Breast epithelium (tissue), 4 donors: ENCODE results near the gene WDR54. TPM values are rescaled to one million over a fixed set of nuclear protein-coding genes. Genes with fewer than 3 reads are reported as not detected.
"Not testable (repeated sequence)": the region's sequence is repeated elsewhere in the genome, so short reads cannot be mapped to it uniquely, and the experiment has no call there.

Experiments
- DNase-seq, 2 donors: peaks; one replicate each; pipeline ENCODE4 v3.0.0-alpha.2; 2019; ENCODE audit warnings: low spot score in 2 of 2
- H3K27ac ChIP-seq, 2 donors: fragments of 200-600 bp; sonication (generic) in 1 of 2; one replicate each; pipeline ENCODE4 v1.5.1; 2016 to 2019; ENCODE audit warnings: mild to moderate bottlenecking in 1 of 2
- H3K27me3 ChIP-seq, 2 donors: fragments of 200-600 bp; sonication (generic) in 1 of 2; one replicate each; pipeline versions ENCODE4 v1.5.1 to v1.6.0; 2017 to 2019; ENCODE audit warnings: control low read depth in 1 of 2, mild to moderate bottlenecking in 1 of 2
- H3K36me3 ChIP-seq: fragments of 200-600 bp; one replicate; pipeline ENCODE4 v1.5.1; 2019
- H3K4me1 ChIP-seq, 2 donors: fragments of 200-600 bp; sonication (generic); one replicate each; pipeline ENCODE4 v1.5.1; 2016 to 2019; ENCODE audit warnings: control low read depth in 1 of 2
- H3K4me3 ChIP-seq, 3 donors: fragments of 200-600 bp; sonication (generic); 1 replicate in 2 of 3; 2 replicates in 1 of 3; pipeline ENCODE4 v1.5.1; 2016 to 2019; ENCODE audit warnings: mild to moderate bottlenecking in 3 of 3, moderate library complexity in 2 of 3
- H3K9me3 ChIP-seq, 2 donors: fragments of 200-600 bp; sonication (generic) in 1 of 2; one replicate each; pipeline ENCODE4 v1.5.1; 2016 to 2019; ENCODE audit warnings: control low read depth in 1 of 2
- CTCF ChIP-seq, 3 donors: fragments of 450-650 bp; IDR thresholded peaks; one replicate each; pipeline ENCODE4 v1.5.1; 2016 to 2017; ENCODE audit warnings: antibody characterized with exemption in 3 of 3, mild to moderate bottlenecking in 3 of 3, moderate library complexity in 3 of 3
- POLR2A ChIP-seq: fragments of 450-650 bp; IDR thresholded peaks from one replicate; pipeline ENCODE4 v1.6.1; 2016; ENCODE audit warnings: antibody characterized with exemption, mild to moderate bottlenecking, moderate library complexity
- POLR2AphosphoS5 ChIP-seq, 3 donors: sonication (generic); formaldehyde crosslinking; IDR thresholded peaks; one replicate each; pipeline ENCODE4 v1.6.1; 2017; ENCODE audit warnings: antibody characterized with exemption in 3 of 3
- intact Hi-C: fragments of 100-400 bp; cut with DNase I; formaldehyde crosslinking; loops from one replicate; pipeline ENCODE4 v1.15.1; 2023; ENCODE audit warnings: low total_unique reads
- total RNA-seq, 3 donors: library from RNA; depleted of rRNA; stranded (reverse); fragments of >200 nt; gene quantifications; one replicate each; pipeline ENCODE4 v1.1.0, GENCODE V29; 2016

Gene WDR54
- total RNA-seq, 3 donors from 2014 or later = 6.7 to 13.1 (median 9.4) TPM

DNA sequence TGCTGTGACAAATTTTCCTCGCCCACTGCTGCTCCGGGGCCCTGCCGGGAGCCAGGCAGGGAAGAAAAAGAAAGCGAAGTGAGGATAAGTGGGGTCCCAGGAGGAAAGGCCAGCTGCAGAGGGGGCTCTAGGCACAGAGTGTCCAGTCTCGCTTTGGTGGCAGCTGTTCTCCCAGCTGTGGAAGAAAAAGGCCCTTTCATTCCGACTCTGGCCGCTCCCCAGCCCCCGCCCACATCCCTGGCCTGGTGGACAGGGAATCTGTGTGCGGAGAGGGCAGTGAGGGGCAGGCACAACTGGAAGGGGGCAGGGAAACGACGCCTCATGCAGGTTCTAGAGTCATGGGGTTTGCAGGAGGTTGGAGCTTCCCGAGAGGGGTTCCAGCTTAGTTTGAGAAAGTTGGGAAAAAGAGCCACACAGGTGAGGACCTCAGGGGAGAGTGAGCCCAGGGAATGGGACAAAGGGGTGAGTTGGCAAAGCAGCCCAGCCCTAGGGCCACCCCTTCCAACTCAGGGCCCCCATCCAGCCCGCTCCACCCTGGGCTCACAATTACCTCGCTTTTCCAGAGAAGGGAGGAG, 18.4 kb downstream of the WDR54 start:
- H3K9me3 ChIP-seq = no peaks in the 10 kb centered on the region
- intact Hi-C loops = no loop called here

GRCh38 chr2:74440378-74441169, 19.0 kb downstream of the WDR54 start:
- H3K27ac ChIP-seq = peak overlapping the region; percentile 93 to 97
- peaks cover 5 to 15% of the 10 kb centered on the region in 2 donors for H3K4me1 ChIP-seq
- no peaks in the 10 kb centered on the region for H3K36me3 ChIP-seq
- no peaks in the 10 kb centered on the region for H3K9me3 ChIP-seq
- intact Hi-C loops = no loop called here
- no peaks in the 10 kb centered on the region for H3K27me3 ChIP-seq
- TF ChIP-seq CTCF (IDR thresholded peaks at IDR 0.05) = peak; percentile 23 to 41 (median 36)
- TF ChIP-seq POLR2A = no peak
- peak; percentile 46 to 69 (median 50) for TF ChIP-seq POLR2AphosphoS5 (IDR thresholded peaks at IDR 0.05)
- peak; percentile 73 to 78 for DNase-seq
- peak overlapping the region; percentile 47 to 84 (median 60) for H3K4me3 ChIP-seq

More for the DNA sequence above, 18.4 kb downstream of the WDR54 start:
- Histone ChIP-seq H3K4me3 (peak overlapping the region; percentile 47 to 84 (median 60)), H3K27me3 (no peaks in the 10 kb centered on the region), H3K36me3 (no peaks in the 10 kb centered on the region), H3K27ac (peak overlapping the region; percentile 93 to 97), H3K4me1 (peaks cover 5 to 15% of the 10 kb centered on the region in 2 donors)
- TF ChIP-seq CTCF (IDR thresholded peaks at IDR 0.05) = no peak
- peak in 1 of 2 donors; percentile 62 for DNase-seq

DNA sequence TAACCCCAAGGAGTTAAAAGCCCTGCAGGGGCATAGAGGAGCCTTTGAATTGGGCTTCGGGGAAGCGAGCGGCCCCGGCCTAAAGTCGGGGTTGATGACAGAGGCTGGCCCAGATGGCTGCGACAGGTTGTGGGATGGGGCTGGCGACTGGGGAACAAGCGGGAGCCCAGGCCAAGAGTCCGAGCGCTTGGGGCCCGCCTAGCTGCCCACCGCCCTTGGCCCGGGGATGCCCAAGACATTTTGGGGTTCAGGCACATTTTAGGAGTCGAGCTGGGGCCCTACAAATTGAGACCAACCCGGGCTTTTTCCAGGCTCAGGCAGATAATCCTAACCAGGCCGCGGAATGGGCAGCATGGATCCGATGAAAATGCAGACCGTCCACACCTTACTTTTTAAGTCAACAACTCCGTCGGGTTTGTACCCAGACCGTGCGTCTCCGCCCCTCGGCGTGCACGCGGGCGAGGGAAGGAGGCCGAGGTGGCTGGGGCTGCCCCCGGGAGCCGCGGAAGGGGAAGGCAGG, 19.7 kb downstream of the WDR54 start:
- H3K9me3 ChIP-seq = no peaks in the 10 kb centered on the region
- TF ChIP-seq POLR2A = no peak
- TF ChIP-seq CTCF (IDR thresholded peaks at IDR 0.05) = no peak
- TF ChIP-seq POLR2AphosphoS5 (IDR thresholded peaks at IDR 0.05) = no peak
- intact Hi-C loops = no loop called here
- H3K27ac ChIP-seq = peak overlapping the region; percentile 93 to 97
- peaks cover 5 to 15% of the 10 kb centered on the region in 2 donors for H3K4me1 ChIP-seq
- no peaks in the 10 kb centered on the region for H3K27me3 ChIP-seq
- peak in 1 of 2 donors; percentile 42 for DNase-seq
- H3K36me3 ChIP-seq = no peaks in the 10 kb centered on the region
- peak overlapping the region; percentile 47 to 84 (median 60) for H3K4me3 ChIP-seq

DNA sequence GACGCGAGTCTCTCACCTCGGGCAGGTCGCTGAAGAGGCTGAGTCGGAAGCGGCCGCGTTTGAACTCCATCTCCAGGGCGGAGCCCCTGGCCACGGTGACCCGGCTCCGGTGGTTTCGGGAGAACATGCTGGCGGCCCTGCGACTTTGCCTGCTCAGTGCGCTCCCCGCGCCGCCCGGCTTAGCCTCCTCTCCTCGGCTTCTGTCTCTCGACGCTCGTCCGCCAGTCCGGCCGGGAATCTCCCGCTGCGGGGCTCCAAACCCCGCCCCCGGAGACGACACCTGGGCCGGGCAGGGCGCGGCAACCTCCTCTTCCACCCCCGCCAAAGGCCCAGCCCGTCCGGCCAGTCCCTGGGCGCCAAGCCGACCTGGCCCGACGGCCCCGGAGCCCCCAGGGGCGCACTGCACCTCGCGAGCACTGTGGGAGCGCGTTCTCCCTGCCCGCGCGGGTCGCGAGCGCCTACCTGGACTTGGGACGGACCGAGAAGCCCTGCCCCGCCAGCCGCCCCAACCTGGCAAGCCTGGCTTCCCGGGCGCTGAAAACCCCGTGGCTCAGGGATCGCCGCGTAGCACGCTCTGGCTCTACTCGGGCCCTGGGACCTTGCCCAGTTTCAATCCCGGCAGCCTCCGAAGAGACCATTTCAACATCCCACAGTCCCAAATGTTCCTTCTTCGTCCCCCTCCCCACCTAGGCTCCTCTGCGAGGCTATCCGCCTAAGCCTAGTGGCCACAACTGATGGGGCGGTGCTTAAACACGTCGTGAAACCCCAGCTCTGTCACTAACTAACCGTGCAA, 20.4 kb downstream of the WDR54 start, which contains the start of gene RTKN:
RTKN (minus strand) TSS at position 248 of the 793 bp plus-strand sequence; CDS start at position 127, 121 bp downstream.
- no peaks in the 10 kb centered on the region for H3K9me3 ChIP-seq
- no peaks in the 10 kb centered on the region for H3K36me3 ChIP-seq
- no peaks in the 10 kb centered on the region for H3K27me3 ChIP-seq
- peak; percentile 79 to 82 for DNase-seq
- TF ChIP-seq POLR2A (no peak), CTCF (IDR thresholded peaks at IDR 0.05) (no peak), POLR2AphosphoS5 (IDR thresholded peaks at IDR 0.05) (peak in 2 of 3 donors; percentile 18 to 46)
- intact Hi-C loops = no loop called here
- peak within 1 kb of the TSS; percentile 93 to 97 for H3K27ac ChIP-seq
- peaks cover 5 to 15% of the 10 kb centered on the region in 2 donors for H3K4me1 ChIP-seq
- peak within 1 kb of the TSS; percentile 47 to 84 (median 60) for H3K4me3 ChIP-seq

GRCh38 chr2:74442483-74443297, 21.2 kb downstream of the WDR54 start:
- H3K27me3 ChIP-seq, H3K9me3 ChIP-seq, DNase-seq, H3K36me3 ChIP-seq, intact Hi-C loops: not testable (repeated sequence)
- peak overlapping the region; percentile 93 to 97 for H3K27ac ChIP-seq
- peak overlapping the region; percentile 47 to 84 (median 60) for H3K4me3 ChIP-seq
- H3K4me1 ChIP-seq = peaks cover 5 to 15% of the 10 kb centered on the region in 2 donors
